DOHH2 (cell line): ENCODE results near the gene PTTG1IP2.

ENCODE experiments used
- H3F3A ChIP-seq: fragments of 200-600 bp; sonication (generic), shearing (Covaris generic); 2 replicates; pipeline ENCODE4 v1.6.0; 2016; ENCODE audit warnings: antibody characterized with exemption, mild to moderate bottlenecking; ENCODE audit not compliant: control insufficient read depth, insufficient read depth
- H3K27ac ChIP-seq: fragments of 200-600 bp; sonication (generic); 2 replicates; pipeline ENCODE4 v1.5.1; 2014; ENCODE audit warnings: low read depth, mild to moderate bottlenecking, low read length, moderate library complexity
- H3K27me3 ChIP-seq: fragments of 200-600 bp; sonication (generic); 2 replicates; pipeline ENCODE4 v1.6.1; 2014; ENCODE audit warnings: mild to moderate bottlenecking, low read length, mixed read lengths; ENCODE audit not compliant: control insufficient read depth
- H3K36me3 ChIP-seq: fragments of 200-600 bp; sonication (generic); 2 replicates; pipeline ENCODE4 v1.6.1; 2014; ENCODE audit warnings: mild to moderate bottlenecking, low read length, moderate library complexity, mixed read lengths; ENCODE audit not compliant: control insufficient read depth
- H3K4me1 ChIP-seq: fragments of 200-600 bp; sonication (generic); 2 replicates; pipeline ENCODE4 v1.6.1; 2014; ENCODE audit warnings: mild to moderate bottlenecking, low read length, mixed read lengths; ENCODE audit not compliant: control insufficient read depth
- H3K4me2 ChIP-seq: fragments of 200-600 bp; sonication (generic); 2 replicates; pipeline ENCODE4 v1.6.0; 2014; ENCODE audit warnings: mild to moderate bottlenecking, low read length, moderate library complexity
- H3K4me3 ChIP-seq: fragments of 200-600 bp; sonication (generic); 2 replicates; pipeline ENCODE4 v1.5.1; 2014; ENCODE audit warnings: mild to moderate bottlenecking, low read length, mixed read lengths
- H3K79me2 ChIP-seq: fragments of 200-600 bp; sonication (generic); 2 replicates; pipeline ENCODE4 v1.6.1; 2014; ENCODE audit warnings: mild to moderate bottlenecking, low read length, mixed read lengths; ENCODE audit not compliant: control insufficient read depth
- H3K9me2 ChIP-seq: fragments of 200-600 bp; sonication (generic); replicated peaks from 2 replicates; pipeline ENCODE4 v1.6.1; 2014; ENCODE audit warnings: mild to moderate bottlenecking, low read length, mixed read lengths; ENCODE audit not compliant: control insufficient read depth
- H3K9me3 ChIP-seq: fragments of 200-600 bp; sonication (generic); 2 replicates; pipeline ENCODE4 v1.6.1; 2014; ENCODE audit warnings: antibody characterized with exemption, low read length, mixed read lengths; ENCODE audit not compliant: control insufficient read depth, insufficient read depth
- H4K20me1 ChIP-seq: fragments of 200-600 bp; sonication (generic); 2 replicates; pipeline ENCODE4 v1.6.0; 2014; ENCODE audit warnings: low read depth, mild to moderate bottlenecking, antibody characterized with exemption, low read length, moderate library complexity; ENCODE audit not compliant: control insufficient read depth, insufficient read depth
- EZH2phosphoT487 ChIP-seq: fragments of 200-600 bp; sonication (generic); IDR thresholded peaks from 2 replicates; pipeline ENCODE4 v1.6.1; 2017; ENCODE audit warnings: borderline replicate concordance, mild to moderate bottlenecking, antibody characterized with exemption, low read length, moderate library complexity, mixed read lengths
- TF ChIP-seq, protein P1 (sequence below): fragments of 200-600 bp; sonication (generic); IDR thresholded peaks from one replicate; pipeline ENCODE4 v1.5.1; 2014; ENCODE audit warnings: antibody characterized with exemption, mild to moderate bottlenecking, low read depth, low read length; ENCODE audit not compliant: poor library complexity, severe bottlenecking

The PTTG1IP2 gene

GRCh38 chr7:90540406-90540805 lies 71.0 kb downstream of the PTTG1IP2 start:
- Histone ChIP-seq H3K4me2 (no peak overlapping the region), H4K20me1 (no peaks in the 10 kb centered on the region), H3K4me1 (peaks cover 4% of the 10 kb centered on the region; the same call in 1 of the 2 replicates), H3K36me3 (no peaks in the 10 kb centered on the region), H3K9me3 (no peaks in the 10 kb centered on the region), H3K27me3 (peaks cover 25% of the 10 kb centered on the region), H3K27ac (no peak overlapping the region), H3F3A (no peaks in the 10 kb centered on the region), H3K79me2 (no peaks in the 10 kb centered on the region), H3K4me3 (no peak overlapping the region), H3K9me2 (no peaks in the 10 kb centered on the region; the same call in 1 of the 2 replicates)
- no peak for TF ChIP-seq EZH2phosphoT487
- TF ChIP-seq, protein P1, sequence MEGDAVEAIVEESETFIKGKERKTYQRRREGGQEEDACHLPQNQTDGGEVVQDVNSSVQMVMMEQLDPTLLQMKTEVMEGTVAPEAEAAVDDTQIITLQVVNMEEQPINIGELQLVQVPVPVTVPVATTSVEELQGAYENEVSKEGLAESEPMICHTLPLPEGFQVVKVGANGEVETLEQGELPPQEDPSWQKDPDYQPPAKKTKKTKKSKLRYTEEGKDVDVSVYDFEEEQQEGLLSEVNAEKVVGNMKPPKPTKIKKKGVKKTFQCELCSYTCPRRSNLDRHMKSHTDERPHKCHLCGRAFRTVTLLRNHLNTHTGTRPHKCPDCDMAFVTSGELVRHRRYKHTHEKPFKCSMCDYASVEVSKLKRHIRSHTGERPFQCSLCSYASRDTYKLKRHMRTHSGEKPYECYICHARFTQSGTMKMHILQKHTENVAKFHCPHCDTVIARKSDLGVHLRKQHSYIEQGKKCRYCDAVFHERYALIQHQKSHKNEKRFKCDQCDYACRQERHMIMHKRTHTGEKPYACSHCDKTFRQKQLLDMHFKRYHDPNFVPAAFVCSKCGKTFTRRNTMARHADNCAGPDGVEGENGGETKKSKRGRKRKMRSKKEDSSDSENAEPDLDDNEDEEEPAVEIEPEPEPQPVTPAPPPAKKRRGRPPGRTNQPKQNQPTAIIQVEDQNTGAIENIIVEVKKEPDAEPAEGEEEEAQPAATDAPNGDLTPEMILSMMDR: no peak

GRCh38 chr7:90551036-90551435 lies 81.6 kb downstream of the PTTG1IP2 start:
- no peaks in the 10 kb centered on the region for H3K9me2 ChIP-seq

GRCh38 chr7:90552521-90552920 lies 83.1 kb downstream of the PTTG1IP2 start:
- Histone ChIP-seq H3F3A (no peaks in the 10 kb centered on the region), H3K36me3 (no peaks in the 10 kb centered on the region), H3K9me3 (no peaks in the 10 kb centered on the region), H3K4me2 (no peak overlapping the region), H3K27me3 (0 out of 2 replicates have a peak, but pooled peaks cover 2% of the 10 kb centered on the region), H3K9me2 (no peaks in the 10 kb centered on the region), H3K4me3 (no peak overlapping the region), H3K4me1 (no peaks in the 10 kb centered on the region), H3K79me2 (no peaks in the 10 kb centered on the region), H3K27ac (no peak overlapping the region), H4K20me1 (no peaks in the 10 kb centered on the region)
- TF ChIP-seq, protein P1: peak; percentile 45
- no peak for TF ChIP-seq EZH2phosphoT487

More at GRCh38 chr7:90551036-90551435, 81.6 kb downstream of the PTTG1IP2 start:
- no peak for TF ChIP-seq EZH2phosphoT487
- TF ChIP-seq, protein P1: no peak
- no peak overlapping the region for H3K4me3 ChIP-seq
- H3K27ac ChIP-seq: no peak overlapping the region
- H3K9me3 ChIP-seq: no peaks in the 10 kb centered on the region
- no peaks in the 10 kb centered on the region for H3F3A ChIP-seq
- H4K20me1 ChIP-seq: no peaks in the 10 kb centered on the region
- H3K79me2 ChIP-seq: no peaks in the 10 kb centered on the region
- H3K36me3 ChIP-seq: no peaks in the 10 kb centered on the region
- H3K4me1 ChIP-seq: no peaks in the 10 kb centered on the region
- no peak overlapping the region for H3K4me2 ChIP-seq
- H3K27me3 ChIP-seq: 0 out of 2 replicates have a peak, but pooled peaks cover 2% of the 10 kb centered on the region

DNA sequence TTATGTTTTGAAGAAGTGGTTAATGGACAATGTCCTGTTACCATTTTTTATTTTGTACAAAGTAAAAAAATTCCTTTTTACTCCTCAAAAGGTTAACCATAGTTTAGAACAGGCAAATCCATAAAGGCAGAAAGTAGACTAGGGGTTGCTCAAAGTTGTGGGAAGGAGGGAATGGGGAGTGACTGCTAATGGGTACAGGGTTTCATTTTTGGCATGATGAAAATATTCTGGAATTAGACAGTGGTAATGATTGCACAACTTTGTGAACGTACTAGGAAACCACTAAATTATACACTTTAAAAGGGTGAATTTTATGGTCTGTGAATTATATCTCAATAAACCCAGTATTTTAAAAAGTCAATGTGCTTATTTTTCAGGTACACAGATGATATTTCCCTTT lies 91.3 kb downstream of the PTTG1IP2 start:
- H3K9me2 ChIP-seq: no peaks in the 10 kb centered on the region
- no peak overlapping the region for H3K27ac ChIP-seq
- H3K4me1 ChIP-seq: no peaks in the 10 kb centered on the region
- H3K27me3 ChIP-seq: peaks cover 7% of the 10 kb centered on the region; the same call in 1 of the 2 replicates
- no peak overlapping the region for H3K4me2 ChIP-seq
- H4K20me1 ChIP-seq: no peaks in the 10 kb centered on the region
- H3K4me3 ChIP-seq: no peak overlapping the region
- no peaks in the 10 kb centered on the region for H3F3A ChIP-seq
- TF ChIP-seq, protein P1: no peak
- TF ChIP-seq EZH2phosphoT487: no peak
- no peaks in the 10 kb centered on the region for H3K9me3 ChIP-seq
- H3K79me2 ChIP-seq: no peaks in the 10 kb centered on the region
- no peaks in the 10 kb centered on the region for H3K36me3 ChIP-seq
